ENCODE measurements around the gene ACER3. TPM values are rescaled to one million over a fixed set of nuclear protein-coding genes. Genes with fewer than 3 reads are reported as not detected.

The ACER3 gene
- total and polyA plus RNA-seq, 4 donors: 1.9 to 5.9 (median 4.2) TPM

GRCh38 chr11:76891285-76891684, 30.6 kb downstream of the ACER3 start:
- H3K27me3 ChIP-seq (ENCODE audit: control insufficient read depth in 4 of 4, insufficient read depth in 4 of 4, low read length in 3 of 4): no peaks in the 10 kb centered on the region
- no peak for DNase-seq (ENCODE audit: low spot score)
- no peak overlapping the region for H3K27ac ChIP-seq (ENCODE audit: low read depth in 1 of 2, low read length in 2 of 2)
- H3K9ac ChIP-seq (ENCODE audit: low read depth in 1 of 2, low read length in 2 of 2): no peak overlapping the region
- no peak for TF ChIP-seq RXRA (IDR thresholded peaks at IDR 0.05)
- no peak for TF ChIP-seq JUND (IDR thresholded peaks at IDR 0.05)
- TF ChIP-seq TAF1 (conservative IDR thresholded peaks at IDR 0.05): no peak
- TF ChIP-seq YY1 (IDR thresholded peaks at IDR 0.05): no peak
- TF ChIP-seq NR2F2 (IDR thresholded peaks at IDR 0.05): no peak
- no peak for TF ChIP-seq REST (IDR thresholded peaks at IDR 0.05)
- TF ChIP-seq GABPA (IDR thresholded peaks at IDR 0.05 in 1 of 2, conservative IDR thresholded peaks at IDR 0.05 in 1 of 2): no peak
- no peaks in the 10 kb centered on the region for H3K9me3 ChIP-seq (ENCODE audit: control insufficient read depth in 4 of 4, low read length in 3 of 4)
- no peaks in the 10 kb centered on the region for H3K36me3 ChIP-seq (ENCODE audit: control insufficient read depth in 4 of 4, insufficient read depth in 3 of 4, low read depth in 1 of 4, low read length in 3 of 4)
- H3K4me3 ChIP-seq (ENCODE audit: low read depth in 1 of 3, low read length in 3 of 3): no peak overlapping the region
- H3K4me1 ChIP-seq (ENCODE audit: control insufficient read depth in 4 of 4, insufficient read depth in 4 of 4, low read length in 3 of 4): no peaks in the 10 kb centered on the region

GRCh38 chr11:76891793-76892192, 31.1 kb downstream of the ACER3 start:
- no peak for DNase-seq (ENCODE audit: low spot score)
- Histone ChIP-seq H3K4me1 (ENCODE audit: control insufficient read depth in 4 of 4, insufficient read depth in 4 of 4, low read length in 3 of 4) (no peaks in the 10 kb centered on the region), H3K27me3 (ENCODE audit: control insufficient read depth in 4 of 4, insufficient read depth in 4 of 4, low read length in 3 of 4) (no peaks in the 10 kb centered on the region), H3K9ac (ENCODE audit: low read depth in 1 of 2, low read length in 2 of 2) (no peak overlapping the region), H3K4me3 (ENCODE audit: low read depth in 1 of 3, low read length in 3 of 3) (no peak overlapping the region), H3K9me3 (ENCODE audit: control insufficient read depth in 4 of 4, low read length in 3 of 4) (no peaks in the 10 kb centered on the region), H3K27ac (ENCODE audit: low read depth in 1 of 2, low read length in 2 of 2) (no peak overlapping the region), H3K36me3 (ENCODE audit: control insufficient read depth in 4 of 4, insufficient read depth in 3 of 4, low read depth in 1 of 4, low read length in 3 of 4) (no peaks in the 10 kb centered on the region)
- WGBS: 91% methylated on average over 2 of the region's 2 CpGs
- TF ChIP-seq GABPA (IDR thresholded peaks at IDR 0.05 in 1 of 2, conservative IDR thresholded peaks at IDR 0.05 in 1 of 2): no peak
- TF ChIP-seq TAF1 (conservative IDR thresholded peaks at IDR 0.05): no peak
- no peak for TF ChIP-seq FOXA2 (IDR thresholded peaks at IDR 0.05)
- no peak for TF ChIP-seq MAX (IDR thresholded peaks at IDR 0.05)
- TF ChIP-seq ATF3 (IDR thresholded peaks at IDR 0.05): no peak
- no peak for TF ChIP-seq YY1 (IDR thresholded peaks at IDR 0.05)
- no peak for TF ChIP-seq EGR1 (IDR thresholded peaks at IDR 0.05; ENCODE audit: low read depth in 2 of 2)
- TF ChIP-seq CTCF (IDR thresholded peaks at IDR 0.05; ENCODE audit: low read depth, low read length, missing input control): no peak
- no peak for TF ChIP-seq RAD21 (IDR thresholded peaks at IDR 0.05)
- TF ChIP-seq REST (IDR thresholded peaks at IDR 0.05): no peak
- no peak for TF ChIP-seq NR2F2 (IDR thresholded peaks at IDR 0.05)
- TF ChIP-seq JUND (IDR thresholded peaks at IDR 0.05): no peak
- no peak for TF ChIP-seq HNF4G (IDR thresholded peaks at IDR 0.05)
- TF ChIP-seq ZBTB33 (IDR thresholded peaks at IDR 0.05): no peak
- no peak for TF ChIP-seq RXRA (IDR thresholded peaks at IDR 0.05)
- no peak for TF ChIP-seq SP1 (IDR thresholded peaks at IDR 0.05)

All from liver (tissue), 9 donors.